Tongue (tissue), 2 donors: ENCODE measurements around the gene HOXB7. TPM values are rescaled to one million over a fixed set of nuclear protein-coding genes. Genes with fewer than 3 reads are reported as not detected.

Experiments
- DNase-seq: peaks from one replicate; pipeline ENCODE4 v3.0.0-alpha.2; 2015
- total RNA-seq: library from RNA; depleted of rRNA; stranded (reverse); fragments of >200 nt; gene quantifications from one replicate; pipeline ENCODE4 v1.2.3, GENCODE V29; 2014

HOXB7 gene
- total RNA-seq, 1 donor from 2014 or later, result 0.51 TPM

- DNase-seq, result peak; percentile 85
Measured at GRCh38 chr17:48636177-48637018, 25.6 kb upstream of the HOXB7 start.

DNA sequence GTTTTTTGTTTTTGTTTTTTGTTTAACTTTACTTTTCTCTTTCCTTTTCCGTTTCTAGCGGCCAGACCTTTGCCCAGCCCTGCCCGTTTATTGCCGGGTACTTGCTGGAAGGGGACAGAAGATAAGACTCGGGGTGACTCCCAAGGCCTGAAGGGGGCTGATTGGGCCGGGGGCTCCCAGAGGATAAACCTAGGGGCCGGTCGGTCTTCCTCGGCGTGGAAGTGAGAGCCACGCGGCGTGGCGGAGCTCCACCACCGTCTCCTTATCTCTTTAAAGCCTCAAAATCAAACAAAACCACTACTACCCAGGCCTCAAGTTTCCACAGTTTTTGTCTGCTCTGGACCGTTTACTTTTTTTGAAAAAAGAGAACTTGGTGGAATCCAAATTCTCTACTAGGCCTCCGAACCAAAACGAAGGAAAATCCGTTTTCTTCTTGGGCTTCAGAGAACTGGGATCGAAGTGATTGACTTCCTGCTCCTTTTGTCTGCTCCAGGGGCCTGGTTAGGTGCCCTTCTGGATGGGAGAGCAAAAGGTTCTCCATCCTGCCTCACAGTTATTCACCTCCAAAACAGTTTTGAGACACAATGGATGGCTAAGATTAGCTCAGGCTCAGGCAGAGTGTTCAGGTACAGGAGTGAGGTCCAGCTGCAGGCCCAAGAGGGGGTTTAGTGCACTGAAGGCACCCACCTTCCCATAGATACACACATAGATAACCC is 23.8 kb upstream of the HOXB7 start:
- no peak for DNase-seq

DNA sequence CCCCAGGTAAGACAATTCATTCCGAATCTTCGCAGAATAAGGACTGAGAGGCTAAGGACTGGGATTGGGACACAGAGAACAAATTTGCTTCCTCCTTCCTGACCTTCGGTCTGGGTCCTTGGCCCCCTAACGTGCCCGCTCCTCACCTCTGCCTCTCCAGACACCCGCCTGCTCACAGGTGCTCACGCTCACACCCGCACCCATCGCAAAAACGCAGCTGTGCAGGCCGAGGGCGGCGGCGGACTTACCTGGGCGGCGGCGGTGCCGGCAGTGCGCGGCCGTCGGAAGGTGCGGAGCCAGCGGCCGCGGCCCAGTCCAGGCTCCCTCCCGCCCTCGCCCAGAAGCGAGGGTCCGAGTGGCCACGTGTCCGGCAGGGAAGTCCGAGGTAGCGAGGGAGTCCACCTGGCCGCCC is 22.5 kb upstream of the HOXB7 start:
- DNase-seq, result no peak

DNA sequence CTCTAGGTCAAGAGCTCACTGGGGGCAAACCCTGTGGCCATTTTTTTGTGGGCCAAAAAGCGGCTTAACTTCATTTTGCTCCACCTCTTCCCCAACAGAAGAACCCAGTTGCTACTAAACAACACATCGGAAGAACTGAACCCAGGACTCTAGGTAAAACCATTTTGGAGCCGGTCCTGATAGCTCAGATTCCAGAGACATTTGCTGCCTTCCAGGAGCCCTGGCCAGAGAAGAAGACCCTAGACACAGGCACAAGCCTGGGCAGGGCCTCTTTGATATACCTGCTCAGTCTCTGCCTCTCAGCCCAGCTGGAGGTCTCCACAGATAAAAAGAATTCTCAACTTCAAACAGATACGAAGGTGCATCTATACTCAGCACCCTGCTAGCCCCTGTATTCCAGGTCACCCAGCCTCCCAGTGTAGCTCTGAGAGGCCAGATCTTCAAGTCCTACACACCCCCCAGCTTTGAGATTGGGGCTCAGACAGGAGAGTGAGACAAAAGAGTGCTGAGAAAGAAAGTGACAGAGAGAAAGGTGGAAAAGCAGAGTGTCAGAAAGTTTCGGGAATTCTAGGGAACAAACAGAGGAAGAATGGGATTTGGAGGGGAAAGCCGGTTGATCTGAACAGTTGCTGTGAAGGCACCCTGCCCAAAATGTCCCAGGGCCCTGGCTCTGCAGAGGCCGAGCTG is 21.9 kb upstream of the HOXB7 start:
- DNase-seq, result no peak

- no peak for DNase-seq
Measured at GRCh38 chr17:48631693-48632578, 21.1 kb upstream of the HOXB7 start.

- DNase-seq, result no peak
Measured at GRCh38 chr17:48630925-48631692, 20.3 kb upstream of the HOXB7 start.

- no peak for DNase-seq
Measured at GRCh38 chr17:48630009-48630924, 19.4 kb upstream of the HOXB7 start.

GRCh38 chr17:48629411-48629759 is 18.6 kb upstream of the HOXB7 start:
- no peak for DNase-seq

- DNase-seq, result no peak
Measured at GRCh38 chr17:48628649-48629410, 18.0 kb upstream of the HOXB7 start.

GRCh38 chr17:48627623-48628521 is 17.1 kb upstream of the HOXB7 start:
- DNase-seq, result no peak

DNA sequence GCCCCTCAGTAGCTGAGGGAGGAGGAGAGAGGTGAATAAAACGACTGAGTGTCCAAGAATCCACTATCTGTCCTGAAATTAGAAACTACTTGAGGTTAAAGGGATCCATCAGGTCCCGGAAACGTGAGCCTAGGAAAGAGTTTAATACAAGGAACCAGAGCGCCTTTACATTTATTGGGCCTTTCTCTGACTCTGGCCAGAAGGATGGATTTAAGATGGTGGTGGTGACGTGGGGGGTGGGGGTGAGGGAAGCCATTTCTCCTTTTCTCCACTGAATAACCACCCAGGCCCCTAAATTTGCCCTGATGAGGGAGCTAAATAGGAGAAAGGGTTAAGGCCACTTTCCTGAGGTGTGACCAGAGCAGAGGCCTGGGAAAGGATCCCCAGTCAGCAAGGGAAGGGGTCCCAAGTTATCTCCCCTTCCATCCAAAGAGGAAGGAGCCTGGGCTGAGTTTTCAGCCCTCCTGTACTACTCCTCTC is 16.3 kb upstream of the HOXB7 start:
- no peak for DNase-seq

DNA sequence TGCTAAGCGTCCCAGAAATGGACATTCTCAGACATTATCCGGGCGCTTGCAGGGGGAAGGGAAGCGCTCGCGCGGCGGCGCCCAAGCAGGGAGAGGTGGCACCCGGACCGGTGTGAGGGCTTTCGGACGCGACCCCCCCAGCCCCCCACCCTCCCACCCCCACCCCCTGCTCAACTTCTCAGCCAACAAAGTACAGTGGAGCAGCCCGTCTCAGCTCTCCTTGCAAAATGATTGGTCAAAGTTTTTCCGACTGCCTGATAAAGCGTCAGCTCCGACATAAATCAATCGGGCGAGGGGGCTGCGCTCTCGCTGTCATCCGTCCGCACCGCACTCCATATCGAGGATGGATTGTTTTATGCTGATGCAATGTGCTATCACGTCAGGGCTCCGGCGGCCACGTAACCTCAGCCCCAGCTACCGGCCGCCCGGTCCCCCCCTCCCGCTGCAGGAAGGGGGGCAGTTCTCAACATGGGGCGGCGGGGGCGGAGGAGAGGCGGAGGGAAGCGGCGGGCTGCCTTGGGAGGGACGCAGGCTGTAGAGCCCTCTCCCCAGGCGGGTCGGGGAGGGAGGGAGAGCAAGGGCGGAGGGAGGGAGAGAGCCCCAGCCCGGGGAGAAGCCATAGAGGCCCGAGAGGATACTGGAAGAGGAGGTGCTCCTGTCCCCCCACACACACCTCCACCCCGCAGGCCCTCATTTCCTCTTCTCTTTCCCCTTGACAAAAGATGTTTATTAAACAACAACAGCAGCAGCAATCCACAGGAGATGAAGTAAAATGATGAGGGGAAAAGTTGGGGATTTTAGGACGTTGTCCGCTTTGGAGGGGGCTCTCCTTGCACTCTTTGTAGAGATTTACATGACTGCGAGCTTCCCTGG is 15.7 kb upstream of the HOXB7 start, which contains the start of gene HOXB9:
TSS of gene HOXB9 (minus strand) at position 114 of the 873 bp plus-strand sequence. CDS start at position 25, 89 bp downstream.
- no peak for DNase-seq

DNA sequence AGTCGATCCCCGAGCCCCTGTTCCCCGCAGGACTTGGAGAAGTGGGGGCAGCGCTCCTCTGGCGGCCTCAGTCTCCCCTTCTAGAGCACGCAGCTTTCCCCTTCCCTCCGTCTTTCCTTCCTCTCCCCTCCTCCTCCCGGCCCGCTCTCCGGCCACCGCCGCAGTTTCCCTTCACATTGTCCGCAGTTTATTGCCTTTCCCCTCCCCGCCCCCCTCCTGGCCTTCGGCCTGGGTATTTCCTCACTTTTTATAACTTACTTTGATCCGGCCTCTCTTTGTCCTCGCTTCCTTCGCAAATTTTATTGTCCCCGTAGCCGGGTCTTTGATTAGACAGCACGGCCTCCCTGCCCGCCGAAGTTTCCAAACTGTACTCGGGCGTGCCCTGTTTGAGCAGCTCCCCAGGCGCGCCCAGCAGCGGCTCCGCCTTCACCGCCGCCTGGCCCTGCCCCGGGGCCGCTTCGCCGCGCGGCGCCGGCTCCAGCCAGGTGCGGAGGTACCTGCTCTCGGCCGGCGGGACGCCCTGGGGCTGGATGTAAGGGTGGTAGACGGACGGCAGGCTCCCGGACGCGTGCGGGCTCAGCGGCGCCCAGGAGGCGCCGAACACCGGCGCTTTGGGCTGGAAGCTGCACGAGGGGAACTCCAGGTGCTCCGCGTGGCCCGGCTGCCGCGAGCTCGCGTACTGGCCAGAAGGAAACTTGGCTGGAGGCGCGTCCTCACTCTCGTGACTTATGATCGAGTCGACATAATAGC is 14.9 kb upstream of the HOXB7 start:
- DNase-seq, result no peak

GRCh38 chr17:48624544-48625494 is 14.0 kb upstream of the HOXB7 start:
- no peak for DNase-seq

- DNase-seq, result no peak
Measured at GRCh38 chr17:48624118-48624517, 13.3 kb upstream of the HOXB7 start.
